GM19438 (cell line): ENCODE data around the gene SRSF4.

ENCODE experiments used
- ATAC-seq: cut with Tn5 transposase; IDR thresholded peaks from one replicate; pipeline ENCODE4 v1.9.1; 2021; ENCODE audit warnings: low read depth; ENCODE audit not compliant: unreplicated experiment

SRSF4 gene

DNA sequence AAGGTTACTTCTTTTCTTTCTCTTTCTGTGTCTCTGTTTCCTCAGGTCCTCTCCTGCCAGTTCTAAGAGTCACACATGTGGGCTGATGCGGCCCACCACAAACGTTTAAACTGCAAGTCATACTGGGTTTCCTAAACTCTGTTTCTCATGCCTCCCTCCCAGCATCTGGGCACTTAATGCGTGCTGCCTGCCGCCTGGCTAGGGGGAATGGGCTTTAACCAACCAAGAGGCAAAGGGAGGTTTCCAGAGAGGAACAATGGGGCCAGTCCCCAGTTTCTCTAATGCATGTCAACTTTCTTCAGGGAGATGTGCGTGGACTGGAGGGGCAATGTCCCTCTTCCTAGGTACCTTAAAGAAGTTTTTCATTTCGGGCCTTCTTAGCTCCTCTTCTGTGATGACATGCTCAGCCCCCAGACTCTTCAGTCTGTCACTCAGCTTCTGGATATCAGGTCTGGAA, 19.9 kb upstream of the SRSF4 start:
- no peak for ATAC-seq

- no peak for ATAC-seq
These were observed 19.4 kb upstream of the SRSF4 start for GRCh38 chr1:29200906-29201594.

DNA sequence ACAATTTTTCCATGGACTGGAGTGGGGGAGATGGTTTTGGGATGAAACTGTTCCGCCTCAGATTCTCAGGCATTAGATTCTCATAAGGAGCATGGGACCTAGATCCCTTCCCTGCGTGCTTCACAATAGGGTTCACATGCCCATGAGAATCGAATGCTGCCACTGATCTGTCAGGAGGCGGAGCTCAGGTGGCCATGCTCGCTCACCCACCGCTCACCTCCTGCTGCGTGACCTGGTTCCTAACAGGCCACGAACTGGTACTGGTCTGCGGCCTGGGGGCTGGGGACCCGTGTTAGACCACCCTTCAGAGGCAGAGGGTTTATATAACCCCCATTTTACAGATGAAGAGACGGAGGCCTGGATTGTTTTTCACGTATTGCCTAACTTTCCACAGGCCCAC, 16.3 kb upstream of the SRSF4 start:
- ATAC-seq = no peak

- no peak for ATAC-seq
These were observed 15.9 kb upstream of the SRSF4 start for GRCh38 chr1:29197590-29197924.

DNA sequence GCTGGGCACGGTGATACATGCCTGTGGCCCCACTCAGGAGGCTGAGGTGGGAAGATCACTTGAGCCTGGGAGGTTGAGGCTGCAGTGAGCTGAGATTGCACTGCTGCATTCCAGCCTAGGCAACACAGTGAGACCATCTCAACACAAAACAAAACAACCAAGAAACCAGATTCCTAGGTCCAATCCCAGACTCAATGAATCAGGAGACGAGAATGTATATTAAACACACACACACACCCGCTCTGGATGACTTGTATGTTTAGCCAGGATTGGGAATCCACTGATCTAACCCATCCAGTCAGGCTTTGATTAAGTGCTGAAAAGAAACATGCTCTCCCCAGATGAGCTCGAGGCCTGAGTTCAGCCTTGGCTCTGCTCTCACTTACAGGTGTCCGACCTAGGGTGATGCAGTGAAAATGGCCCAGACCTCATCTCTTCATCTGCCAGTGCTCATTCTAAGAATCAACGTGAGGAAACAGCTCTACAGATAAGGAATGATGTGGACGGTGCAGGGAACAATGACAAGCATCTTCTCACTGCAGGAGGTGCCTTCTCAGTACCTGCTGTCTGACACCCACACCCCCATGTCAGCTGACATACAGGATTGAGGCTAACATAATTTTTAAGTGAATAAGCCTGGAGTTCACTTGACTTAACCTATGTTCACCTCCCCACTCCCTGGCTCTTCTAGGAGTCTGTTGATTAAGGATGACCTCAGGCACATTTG, 15.3 kb upstream of the SRSF4 start:
- no peak for ATAC-seq

DNA sequence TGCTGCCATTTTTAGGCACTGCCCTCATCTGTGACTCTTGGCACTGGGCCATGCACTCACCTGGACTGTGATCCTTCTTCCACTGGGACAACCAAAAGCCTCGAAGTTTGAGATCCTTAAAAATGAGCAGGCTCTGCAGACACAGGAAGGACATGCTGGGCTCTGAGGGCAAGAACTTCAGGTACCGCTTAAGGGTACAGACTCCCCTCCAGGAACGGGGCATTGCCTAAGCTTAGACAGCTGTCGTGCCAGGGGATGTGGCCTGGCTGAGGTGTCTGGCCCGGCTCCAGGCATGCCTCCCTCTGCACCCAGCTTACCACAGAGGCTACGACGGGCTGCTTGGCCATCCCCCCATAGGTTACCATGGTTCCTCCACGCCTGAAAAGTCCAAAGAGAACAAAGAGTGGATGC, 14.2 kb upstream of the SRSF4 start:
- no peak for ATAC-seq

DNA sequence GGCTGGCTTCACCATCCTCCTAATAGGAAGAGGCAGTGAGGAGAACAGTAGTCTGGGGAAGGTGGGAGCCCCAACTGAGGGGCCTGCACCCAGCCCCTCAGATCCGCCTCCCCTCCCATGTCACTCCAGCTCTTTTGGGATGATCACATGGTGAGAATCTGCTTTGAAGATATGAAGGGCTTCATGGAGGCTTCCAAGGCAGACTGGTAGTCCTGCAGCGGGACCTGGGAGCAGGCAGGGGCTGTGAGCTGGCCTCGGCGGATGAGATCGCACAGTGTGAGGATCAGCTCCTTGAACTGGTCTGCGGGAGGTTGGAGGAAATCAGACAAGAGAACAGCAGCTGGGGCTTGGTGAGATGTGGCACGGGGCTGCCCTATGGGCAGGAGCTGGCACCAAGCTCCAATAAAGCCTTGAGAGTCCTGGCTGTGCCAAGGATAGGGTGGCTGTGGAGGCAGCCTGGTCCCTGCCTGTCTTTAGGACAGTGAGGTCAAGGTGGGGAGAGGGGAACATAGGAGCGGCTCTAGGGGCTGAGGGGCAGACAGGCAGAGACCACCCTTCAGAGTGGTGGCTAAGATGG, 12.3 kb upstream of the SRSF4 start:
- ATAC-seq = no peak

DNA sequence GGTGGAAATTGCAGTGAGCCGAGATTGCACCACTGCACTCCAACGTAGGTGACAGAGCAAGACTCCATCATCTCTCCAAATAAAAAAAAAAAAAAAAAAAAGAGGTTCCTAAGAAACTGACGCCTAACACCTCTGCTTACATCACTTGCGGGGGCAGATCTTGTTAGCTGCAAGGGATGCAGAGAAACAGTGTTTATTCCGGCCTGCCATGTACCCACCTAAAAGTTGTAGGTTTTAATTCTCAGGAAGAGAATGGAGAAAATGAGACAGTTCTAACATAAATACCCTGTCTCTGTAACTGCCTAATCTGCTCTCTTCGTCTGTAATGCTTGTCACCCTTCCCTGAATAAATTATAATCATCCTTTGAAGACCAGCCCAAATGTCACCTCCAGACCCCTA, 9.0 kb upstream of the SRSF4 start:
- no peak for ATAC-seq

DNA sequence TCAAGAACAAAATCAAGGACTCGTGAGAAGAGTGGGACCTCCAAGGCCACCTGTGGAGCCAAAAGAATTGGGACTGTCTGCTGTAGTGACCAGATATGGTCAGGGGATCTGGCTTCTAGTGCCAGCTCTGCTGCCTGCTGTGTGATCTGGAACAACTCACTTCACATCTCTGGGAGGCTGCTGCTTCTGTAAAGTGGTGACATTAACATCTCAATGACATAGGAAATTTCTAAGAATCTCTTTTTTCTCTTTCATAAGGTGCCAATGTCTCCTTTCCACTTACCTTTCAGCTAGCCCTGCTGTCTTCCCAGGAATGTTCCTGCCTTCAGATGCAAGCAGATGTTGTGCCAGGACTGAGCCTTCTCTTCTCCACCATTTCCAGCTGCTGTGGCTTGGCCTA, 5.0 kb upstream of the SRSF4 start:
- no peak for ATAC-seq

GRCh38 chr1:29186252-29186651, 4.6 kb upstream of the SRSF4 start:
- no peak for ATAC-seq

- no peak for ATAC-seq
These were observed 1.6 kb upstream of the SRSF4 start for GRCh38 chr1:29183287-29183686.

DNA sequence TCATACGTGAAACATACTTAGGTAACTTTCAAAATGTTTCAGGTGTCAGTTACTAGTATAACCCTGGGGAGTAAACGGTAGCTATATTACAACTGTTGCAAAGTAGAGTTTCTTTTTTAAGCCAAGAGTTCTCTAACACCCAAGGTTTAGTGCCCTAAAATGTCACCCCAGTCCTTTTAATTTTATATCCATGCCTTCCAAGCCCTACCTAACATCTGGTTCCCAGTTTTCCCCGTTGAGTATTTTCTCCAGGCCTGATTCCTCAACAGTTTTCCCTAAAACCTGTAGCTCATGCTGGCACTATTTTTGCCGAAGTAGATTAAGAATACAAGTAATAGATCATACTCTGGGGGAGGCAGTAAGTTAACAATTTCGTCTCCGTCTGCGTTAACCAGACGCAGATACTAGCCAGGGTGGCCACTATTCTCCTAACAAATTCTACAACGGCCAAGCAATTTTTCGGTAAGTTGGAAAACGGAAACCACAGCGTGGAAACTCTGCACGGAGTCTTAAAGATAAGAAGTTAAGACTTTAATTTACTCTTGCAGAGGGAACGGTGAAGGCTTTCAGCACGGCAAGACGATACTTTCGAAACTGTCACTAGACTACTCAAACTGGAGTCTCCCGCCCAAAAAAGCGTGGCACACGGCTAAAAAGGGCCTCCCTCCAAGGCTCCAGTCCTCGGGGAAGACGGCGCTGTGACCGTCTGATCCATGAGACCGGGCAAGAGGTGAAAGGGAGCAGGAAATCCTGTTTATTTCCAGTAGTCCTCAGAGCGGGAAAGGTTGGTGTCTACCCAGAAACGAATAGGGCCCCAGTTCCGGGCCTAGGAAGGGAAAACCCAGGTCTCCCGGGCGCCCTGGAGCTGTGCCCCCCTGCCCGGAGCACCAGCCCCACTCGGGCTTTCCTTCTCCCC, 945 bp downstream of the SRSF4 start:
- ATAC-seq = no peak

- no peak for ATAC-seq
These were observed 2.0 kb downstream of the SRSF4 start for GRCh38 chr1:29179641-29180184.

DNA sequence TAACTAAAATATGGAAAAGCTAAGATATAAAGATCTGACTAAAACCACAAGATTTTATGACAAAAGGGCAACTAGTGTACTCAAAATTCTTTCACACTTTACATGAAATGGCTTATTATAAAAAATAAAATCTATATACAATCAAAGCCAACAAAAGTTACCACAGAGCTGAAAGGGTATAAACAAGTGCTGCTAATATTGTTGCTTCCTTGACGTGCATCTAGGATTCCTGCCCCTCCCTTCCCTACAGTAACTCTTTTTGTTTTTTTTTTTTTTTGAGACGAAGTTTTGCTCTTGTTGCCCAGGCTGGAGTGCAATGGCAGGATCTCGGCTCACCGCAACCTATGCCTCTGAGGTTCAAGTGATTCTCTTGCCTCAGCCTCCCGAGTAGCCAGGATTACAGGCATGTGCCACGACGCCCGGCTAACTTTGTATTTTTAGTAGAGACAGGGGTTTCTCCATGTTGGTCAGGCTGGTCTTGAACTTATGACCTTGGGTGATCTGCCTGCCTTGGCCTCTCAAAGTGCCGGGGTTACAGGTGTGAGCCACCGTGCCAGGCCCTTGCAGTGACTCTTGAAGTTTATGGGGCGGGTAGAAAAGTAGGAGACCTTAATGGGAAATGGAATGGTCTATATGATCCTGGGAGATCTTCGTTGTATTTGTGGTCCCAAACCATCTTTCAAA, 4.5 kb downstream of the SRSF4 start:
- no peak for ATAC-seq

- ATAC-seq = no peak
These were observed 5.1 kb downstream of the SRSF4 start for GRCh38 chr1:29176576-29176975.

- no peak for ATAC-seq
These were observed 9.2 kb downstream of the SRSF4 start for GRCh38 chr1:29172415-29172939.

DNA sequence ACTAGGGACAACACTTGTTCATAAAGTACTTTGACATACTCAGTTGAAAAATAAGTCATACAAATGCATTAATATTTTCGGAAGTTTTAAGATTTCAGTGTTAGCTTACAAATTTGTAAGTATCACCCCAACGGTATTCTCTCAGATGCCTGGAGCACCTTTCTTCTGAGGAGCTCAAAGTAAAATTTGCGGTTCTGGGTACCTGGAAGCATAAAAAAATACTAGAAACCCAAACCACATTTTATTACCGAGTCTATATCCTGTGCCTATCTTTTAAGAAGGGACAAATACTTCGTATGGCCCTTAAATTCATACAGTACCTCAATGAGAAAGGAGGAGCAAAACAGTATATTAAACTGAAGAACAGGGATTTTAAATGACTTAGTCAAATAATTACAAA, 10.2 kb downstream of the SRSF4 start:
- no peak for ATAC-seq

GRCh38 chr1:29171089-29171488, 10.6 kb downstream of the SRSF4 start:
- ATAC-seq = no peak

GRCh38 chr1:29169976-29170375, 11.7 kb downstream of the SRSF4 start:
- no peak for ATAC-seq

DNA sequence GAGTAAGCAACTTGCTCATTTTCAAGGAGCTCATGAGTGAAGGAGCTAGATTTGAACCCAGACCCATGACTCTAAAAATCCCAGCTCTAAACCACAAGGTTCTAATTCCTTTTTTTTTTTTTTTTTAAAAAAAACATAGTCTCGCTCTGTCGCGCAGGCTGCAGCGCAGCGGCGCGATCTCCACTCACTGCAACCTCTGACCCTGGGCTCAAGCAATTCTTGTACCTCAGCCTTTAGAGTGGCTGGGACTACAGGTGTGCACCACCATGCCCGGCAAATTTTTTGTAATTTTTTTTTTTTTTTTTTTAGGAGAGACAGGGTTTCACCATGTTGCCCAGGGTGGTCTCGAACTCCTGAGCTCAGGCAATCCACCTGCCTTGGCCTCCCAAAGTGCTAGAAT, 13.8 kb downstream of the SRSF4 start:
- no peak for ATAC-seq
